ENCODE measurements around the gene ACBD3. TPM values are rescaled to one million over a fixed set of nuclear protein-coding genes. Genes with fewer than 3 reads are reported as not detected.

ACBD3 gene
- total and polyA plus RNA-seq, 8 donors = 5.9 to 24.4 (median 17.3) TPM

GRCh38 chr1:226144045-226144444, 42.5 kb downstream of the ACBD3 start:
- peaks cover 0 to 14% (median 2%) of the 10 kb centered on the region in 3 donors for H3K36me3 ChIP-seq
- no peaks in the 10 kb centered on the region for H3K27me3 ChIP-seq
- H3K4me3 ChIP-seq = no peak overlapping the region
- 84 to 89% methylated on average over 5 of the region's 5 CpGs for WGBS, 2 donors
- no peak overlapping the region for H3K27ac ChIP-seq
- intact Hi-C loops (cut with DNase I) = no loop called here
- no peak for DNase-seq
- H3K9me3 ChIP-seq = no peaks in the 10 kb centered on the region
- no peak for ATAC-seq
- no peak for FAIRE-seq
- no peaks in the 10 kb centered on the region for H3K4me1 ChIP-seq
- TF ChIP-seq CTCF (IDR thresholded peaks at IDR 0.05) = no peak

GRCh38 chr1:226135709-226136108, 50.8 kb downstream of the ACBD3 start:
- peak overlapping the region; percentile 35 to 80 (median 45) for H3K27ac ChIP-seq
- WGBS, 2 donors = 59 to 64% methylated on average over 14 of the region's 14 CpGs
- peaks cover 10 to 31% (median 16%) of the 10 kb centered on the region in 3 donors for H3K4me1 ChIP-seq
- ATAC-seq (peak in 1 of 4 donors; percentile 6), FAIRE-seq (no peak), DNase-seq (no peak)
- intact Hi-C loops (cut with DNase I) = loop anchor here in 1 of 3 donors (5.0 kb wide), 1 partner anchor 47 kb away; no protein-coding TSS in a partner anchor
- no peaks in the 10 kb centered on the region for H3K27me3 ChIP-seq
- H3K36me3 ChIP-seq = no peaks in the 10 kb centered on the region
- H3K9me3 ChIP-seq = no peaks in the 10 kb centered on the region
- TF ChIP-seq CTCF (IDR thresholded peaks at IDR 0.05) = no peak
- H3K4me3 ChIP-seq = no peak overlapping the region

- DNase-seq (peak; percentile 82 to 96 (median 88)), ATAC-seq (peak; percentile 90 to 95 (median 94)), FAIRE-seq (no peak)
- Histone ChIP-seq H3K27ac (peak overlapping the region; percentile 35 to 80 (median 45)), H3K9me3 (no peaks in the 10 kb centered on the region), H3K27me3 (no peaks in the 10 kb centered on the region), H3K4me3 (no peak overlapping the region), H3K4me1 (peaks cover 10 to 31% (median 16%) of the 10 kb centered on the region in 3 donors), H3K36me3 (no peaks in the 10 kb centered on the region)
- WGBS, 2 donors = 12% methylated on average over 21 of the region's 21 CpGs
- TF ChIP-seq CTCF (IDR thresholded peaks at IDR 0.05) = no peak
- intact Hi-C loops (cut with DNase I) = loop anchor here in 1 of 3 donors (5.0 kb wide), 1 partner anchor 47 kb away; no protein-coding TSS in a partner anchor
Observed at GRCh38 chr1:226135059-226135651, 51.4 kb downstream of the ACBD3 start.

- 39 to 40% methylated on average over 16 of the region's 16 CpGs for WGBS, 2 donors
- peak in 3 of 4 donors; percentile 15 to 27 (median 17) for ATAC-seq
Observed at GRCh38 chr1:226134170-226135058, 52.1 kb downstream of the ACBD3 start.

More at GRCh38 chr1:226134170-226135058, 52.1 kb downstream of the ACBD3 start:
- no peak for TF ChIP-seq CTCF (IDR thresholded peaks at IDR 0.05)
- H3K27me3 ChIP-seq = no peaks in the 10 kb centered on the region
- no peaks in the 10 kb centered on the region for H3K36me3 ChIP-seq
- H3K9me3 ChIP-seq = no peaks in the 10 kb centered on the region
- H3K27ac ChIP-seq = peak overlapping the region in 3 of 4 donors; percentile 35 to 80 (median 42)
- intact Hi-C loops (cut with DNase I) = loop anchor here in 1 of 3 donors (5.0 kb wide), 1 partner anchor 48 kb away; no protein-coding TSS in a partner anchor
- DNase-seq = no peak
- H3K4me1 ChIP-seq = peaks cover 10 to 31% (median 16%) of the 10 kb centered on the region in 3 donors
- no peak overlapping the region for H3K4me3 ChIP-seq
- FAIRE-seq = no peak

Measured in pancreas (tissue), 10 donors.